Tongue (tissue), 2 donors: ENCODE results near the gene S100A7A. TPM values are rescaled to one million over a fixed set of nuclear protein-coding genes. Genes with fewer than 3 reads are reported as not detected.
"Not testable (repeated sequence)": the region's sequence is repeated elsewhere in the genome, so short reads cannot be mapped to it uniquely, and the experiment has no call there.

ENCODE experiments used
- DNase-seq: peaks from one replicate; pipeline ENCODE4 v3.0.0-alpha.2; 2015
- total RNA-seq: library from RNA; depleted of rRNA; stranded (reverse); fragments of >200 nt; gene quantifications from one replicate; pipeline ENCODE4 v1.2.3, GENCODE V29; 2014

The S100A7A gene
- total RNA-seq, 1 donor from 2014 or later, result not detected

- DNase-seq, result peak; percentile 90
Observed at GRCh38 chr1:153422450-153423068, 6.2 kb downstream of the S100A7A start.

GRCh38 chr1:153426809-153427208 lies 10.5 kb downstream of the S100A7A start:
- DNase-seq, result no peak

- DNase-seq, result no peak
Observed at GRCh38 chr1:153428073-153428638, 11.8 kb downstream of the S100A7A start.

- no peak for DNase-seq
Observed at GRCh38 chr1:153428791-153429190, 12.5 kb downstream of the S100A7A start.

- peak; percentile 16 for DNase-seq
Observed at GRCh38 chr1:153429266-153430165, 13.2 kb downstream of the S100A7A start.

- DNase-seq, result no peak
Observed at GRCh38 chr1:153430166-153430553, 13.8 kb downstream of the S100A7A start.

- DNase-seq, result no peak
Observed at GRCh38 chr1:153430561-153430960, 14.2 kb downstream of the S100A7A start.

- no peak for DNase-seq
Observed at GRCh38 chr1:153431002-153431401, 14.7 kb downstream of the S100A7A start.

- no peak for DNase-seq
Observed at GRCh38 chr1:153431427-153431826, 15.1 kb downstream of the S100A7A start.

- DNase-seq, result peak; percentile 4
Observed at GRCh38 chr1:153431928-153432327, 15.6 kb downstream of the S100A7A start.

GRCh38 chr1:153432874-153433681 lies 16.8 kb downstream of the S100A7A start:
- DNase-seq, result no peak

- DNase-seq, result no peak
Observed at GRCh38 chr1:153434746-153435455, 18.6 kb downstream of the S100A7A start.

GRCh38 chr1:153437236-153437635 lies 20.9 kb downstream of the S100A7A start:
- DNase-seq, result no peak

- DNase-seq, result no peak
Observed at GRCh38 chr1:153438599-153438998, 22.3 kb downstream of the S100A7A start.

- no peak for DNase-seq
Observed at GRCh38 chr1:153439273-153439672, 23.0 kb downstream of the S100A7A start.

GRCh38 chr1:153441238-153441755 lies 25.0 kb downstream of the S100A7A start:
- DNase-seq, result no peak

- DNase-seq, result no peak
Observed at GRCh38 chr1:153443486-153443885, 27.2 kb downstream of the S100A7A start.

- no peak for DNase-seq
Observed at GRCh38 chr1:153444078-153444477, 27.8 kb downstream of the S100A7A start.

GRCh38 chr1:153447498-153448170 lies 31.3 kb downstream of the S100A7A start:
- DNase-seq, result no peak

- not testable (repeated sequence) for DNase-seq
Observed at GRCh38 chr1:153448851-153449250, 32.5 kb downstream of the S100A7A start.

- no peak for DNase-seq
Observed at GRCh38 chr1:153456396-153456795, 40.1 kb downstream of the S100A7A start.
